GM12878 (cell line): Measurements from ENCODE around the gene HOXB6. TPM values are rescaled to one million over a fixed set of nuclear protein-coding genes. Genes with fewer than 3 reads are reported as not detected.

Experiments used
- ATAC-seq: fragments of 200-7000 bp; cut with Tn5 transposase; 3 replicates; pipeline ENCODE4 v1.9.1; 2020; ENCODE audit warnings: mild to moderate bottlenecking, moderate library complexity
- BruUV-seq: library from RNA; stranded (reverse); fragments of 400-500 nt; replicated peaks from 2 replicates; lab custom pipeline; 2021; lab: Mats Ljungman, UMichigan
- CTCF ChIA-PET: fragments of 300-600 bp; sonication (Branson Sonifier 250); formaldehyde crosslinking; extraction: SDS; loops from one replicate; lab custom pipeline; 2021; ENCODE audit warnings: inconsistent platforms; lab: Yijun Ruan, JAX
- POLR2A ChIA-PET: fragments of 350-600 bp; formaldehyde crosslinking; extraction: SDS; loops from one replicate; lab custom pipeline; 2021; ENCODE audit warnings: inconsistent platforms; lab: Charles Lee
- RAD21 ChIA-PET: fragments of 300-600 bp; sonication (Branson Sonifier 250); formaldehyde crosslinking; loops from one replicate; lab custom pipeline; 2023; ENCODE audit warnings: antibody characterized with exemption; ENCODE audit not compliant: unreplicated experiment; lab: Charles Lee
- SMC1A ChIA-PET: fragments of 300-600 bp; sonication (Branson Sonifier 250); formaldehyde crosslinking; loops from one replicate; lab custom pipeline; 2023; ENCODE audit not compliant: unreplicated experiment, uncharacterized antibody; lab: Charles Lee
- DNase-seq: peaks from one replicate; pipeline ENCODE4 v3.0.0-alpha.2; 2011; ENCODE audit warnings: low read depth, low spot score
- FAIRE-seq: peaks from 3 replicates; lab custom pipeline; 2011; peaks lifted over from hg19 to GRCh38; lab: Jason Lieb, UNC
- H2AFZ ChIP-seq: 2 replicates; pipeline ENCODE4 v1.6.0; 2011; ENCODE audit warnings: low read depth, low read length, control low read depth; ENCODE audit not compliant: control insufficient read depth
- H3K27ac ChIP-seq: 2 replicates; pipeline ENCODE4 v1.5.1; 2011; ENCODE audit warnings: control low read depth; ENCODE audit not compliant: control insufficient read depth, insufficient read depth
- H3K27me3 ChIP-seq, 2 experiments: replicated peaks in 1 of 2; 2 replicates each; pipeline versions ENCODE4 v1.6.0 to v1.6.1; 2011; ENCODE audit warnings: low read length in 1 of 2; ENCODE audit not compliant: control insufficient read depth in 2 of 2, insufficient read depth in 2 of 2
- H3K36me3 ChIP-seq, 2 experiments: 2 replicates each; pipeline ENCODE4 v1.5.1; 2011; ENCODE audit warnings: low read length in 1 of 2; ENCODE audit not compliant: control insufficient read depth in 2 of 2, insufficient read depth in 2 of 2
- H3K4me1 ChIP-seq: 2 replicates; pipeline ENCODE4 v1.6.1; 2011; ENCODE audit warnings: mild to moderate bottlenecking, low read length, moderate library complexity, mixed read lengths; ENCODE audit not compliant: control insufficient read depth, insufficient read depth
- H3K4me2 ChIP-seq: 2 replicates; pipeline ENCODE4 v1.6.0; 2011; ENCODE audit warnings: control low read depth; ENCODE audit not compliant: control insufficient read depth, insufficient read depth
- H3K4me3 ChIP-seq: fragments of 200-600 bp; sonication (generic); 2 replicates; pipeline ENCODE4 v1.5.1; 2016
- H3K79me2 ChIP-seq: 2 replicates; pipeline ENCODE4 v1.6.0; 2011; ENCODE audit warnings: low read length; ENCODE audit not compliant: control insufficient read depth, insufficient read depth
- H3K9ac ChIP-seq: 2 replicates; pipeline ENCODE4 v1.8.0; 2011; ENCODE audit warnings: low read length, control low read depth, mixed read lengths; ENCODE audit not compliant: control insufficient read depth, insufficient read depth
- H3K9me3 ChIP-seq: replicated peaks from 3 replicates; pipeline ENCODE4 v1.5.1; 2011; ENCODE audit warnings: mild to moderate bottlenecking, low read length; ENCODE audit not compliant: control insufficient read depth, insufficient read depth
- H4K20me1 ChIP-seq: 2 replicates; pipeline ENCODE4 v1.6.0; 2011; ENCODE audit not compliant: control insufficient read depth, insufficient read depth
- ATF2 ChIP-seq: IDR thresholded peaks from 2 replicates; pipeline ENCODE4 v1.6.1; 2012; ENCODE audit warnings: low read length, inconsistent platforms
- CREM ChIP-seq: IDR thresholded peaks from 2 replicates; pipeline ENCODE4 v1.6.1; 2014; ENCODE audit warnings: antibody characterized with exemption, low read depth
- EP300 ChIP-seq, 2 experiments: fragments of 150-350 bp in 1 of 2; IDR thresholded peaks; 2 replicates each; pipeline ENCODE4 v1.6.1; 2011 to 2012; ENCODE audit warnings: low read depth in 2 of 2, low read length in 2 of 2, borderline replicate concordance in 1 of 2, improper control_type of control experiment in 1 of 2, inconsistent platforms in 1 of 2; ENCODE audit not compliant: control insufficient read depth in 1 of 2
- HSF1 ChIP-seq: fragments of 150-350 bp; IDR thresholded peaks from 2 replicates; pipeline ENCODE4 v1.6.1; 2014; ENCODE audit warnings: mild to moderate bottlenecking, low read depth, low read length
- RUNX3 ChIP-seq: IDR thresholded peaks from 2 replicates; pipeline ENCODE4 v1.6.1; 2012; ENCODE audit warnings: low read length, inconsistent platforms
- ZBTB4 ChIP-seq: fragments of 450-650 bp; formaldehyde crosslinking; IDR thresholded peaks from 2 replicates; pipeline ENCODE4 v1.4.0; 2022; ENCODE audit warnings: mild to moderate bottlenecking, moderate library complexity
- ZSCAN29 ChIP-seq: fragments of 450-650 bp; IDR thresholded peaks from 2 replicates; pipeline ENCODE4 v1.6.1; 2017; ENCODE audit warnings: mild to moderate bottlenecking, moderate library complexity
- WGBS: methylation state at CpG from one replicate; pipeline ENCODE4 v1.1.6; 2016; ENCODE audit warnings: low lambda C conversion rate; ENCODE audit not compliant: insufficient replicate concordance, insufficient coverage; ENCODE audit errors: missing lambda C conversion rate; 5-methylcytosine and 5-hydroxymethylcytosine counted together
- in situ Hi-C: fragments of 300-500 bp; cut with MboI; formaldehyde crosslinking; loops from 9 replicates; pipeline ENCODE4 v1.14.3; 2018; ENCODE audit warnings: mixed read lengths
- intact Hi-C: fragments of 100-400 bp; cut with micrococcal nuclease; formaldehyde crosslinking; loops from one replicate; pipeline ENCODE4 v1.14.2; 2022; ENCODE audit not compliant: unreplicated experiment
- polyA plus RNA-seq, 11 experiments: library from polyadenylated mRNA; depleted of rRNA in 4 of 11; unstranded in 6 of 11; stranded (reverse) in 5 of 11; fragments of >200 nt; fragmentation: Nextera tagmentation in 4 of 11; fragmentation: Illumina TruSeq in 1 of 11; extraction: Ambion mirVana in 4 of 11; extraction: Trizol in 1 of 11; gene quantifications; 1 replicate in 1 of 11; 2 replicates in 10 of 11; pipeline versions ENCODE4 v1.2.1 to v1.2.3, GENCODE V29; 2011 to 2016; ENCODE audit warnings: inconsistent platforms in 2 of 11, missing spikeins in 2 of 11, low read depth in 1 of 11
- total RNA-seq, 4 experiments: library from RNA; depleted of rRNA in 3 of 4; stranded (reverse); fragments of >200 nt in 3 of 4; fragmentation: Illumina TruSeq in 1 of 4; extraction: Trizol in 1 of 4; gene quantifications; 2 replicates each; pipeline versions ENCODE4 v1.2.1 to v1.2.3, GENCODE V29; 2013 to 2021

HOXB6 gene
- total and polyA plus RNA-seq, 10 of the 15 experiments (the other 5 are each of a cell fraction or from before 2014, with no cell fraction given): 0.04 to 0.51 (median 0.09) TPM; not detected in 2

- TF ChIP-seq ZBTB4: no peak
Measured at GRCh38 chr17:48634493-48635208, 29.9 kb upstream of the HOXB6 start (continued).

- TF ChIP-seq ATF2 (no peak), CREM (no peak), RUNX3 (no peak), HSF1 (no peak), ZSCAN29 (no peak), EP300 (IDR thresholded peaks at IDR 0.05; ENCODE audit: borderline replicate concordance in 1 of 2, control insufficient read depth in 1 of 2, low read depth in 2 of 2, low read length in 2 of 2) (no peak)
- Histone ChIP-seq H3K4me2 (no peak overlapping the region; the same call in 1 of the 2 replicates), H3K27ac (no peak overlapping the region), H3K4me3 (no peak overlapping the region), H2AFZ (no peak overlapping the region), H3K27me3 (peaks cover 7 to 11% of the 10 kb centered on the region in 2 experiments), H3K9ac (no peak overlapping the region), H3K4me1 (peaks cover 17% of the 10 kb centered on the region), H3K9me3 (no peaks in the 10 kb centered on the region), H3K36me3 (no peaks in the 10 kb centered on the region; a peak in 1 of 4 replicates), H4K20me1 (no peaks in the 10 kb centered on the region), H3K79me2 (no peaks in the 10 kb centered on the region)
- BruUV-seq: no TSS peak
- intact Hi-C loops (no loop called here), in situ Hi-C loops (no loop called here)
- POLR2A ChIA-PET: no interaction called here
- ATAC-seq (no peak), DNase-seq (no peak), FAIRE-seq (no peak)
- CTCF ChIA-PET: interaction anchor here (1.0 to 1.3 kb wide), 2 partner anchors 11 to 46 kb away, joined by 3 to 4 read pairs; no protein-coding TSS in a partner anchor
- SMC1A ChIA-PET: interaction anchor here (1.3 to 1.4 kb wide), 2 partner anchors 22 to 246 kb away, joined by 3 to 4 read pairs; no protein-coding TSS in a partner anchor
- 64% methylated on average over 19 of the region's 35 CpGs for WGBS
- RAD21 ChIA-PET: no interaction called here
Measured at GRCh38 chr17:48633266-48633677, 28.5 kb upstream of the HOXB6 start.
